Measurements from ENCODE around the gene UVSSA.
A peak's percentile ranks its signal among the peaks of the same experiment; 100 is the strongest.

UVSSA gene

DNA sequence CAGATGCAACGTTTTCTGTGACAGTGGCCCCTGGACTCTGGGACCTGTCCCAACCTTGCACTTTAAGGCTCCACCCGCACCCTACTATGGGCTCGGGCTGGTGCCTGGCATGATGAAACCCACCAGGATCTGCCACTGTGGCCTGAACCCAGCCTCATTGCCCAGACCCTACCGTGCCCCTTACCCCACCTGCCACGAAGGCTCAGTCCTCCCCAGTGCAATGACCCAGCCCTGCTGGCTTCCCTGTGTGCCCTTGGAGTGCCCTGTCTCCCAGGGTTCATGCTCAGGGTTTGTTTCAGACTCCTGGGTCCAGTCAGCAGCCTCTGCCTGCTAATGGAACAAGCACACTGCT, 3.1 kb downstream of the UVSSA start:
- no peak for DNase-seq

DNA sequence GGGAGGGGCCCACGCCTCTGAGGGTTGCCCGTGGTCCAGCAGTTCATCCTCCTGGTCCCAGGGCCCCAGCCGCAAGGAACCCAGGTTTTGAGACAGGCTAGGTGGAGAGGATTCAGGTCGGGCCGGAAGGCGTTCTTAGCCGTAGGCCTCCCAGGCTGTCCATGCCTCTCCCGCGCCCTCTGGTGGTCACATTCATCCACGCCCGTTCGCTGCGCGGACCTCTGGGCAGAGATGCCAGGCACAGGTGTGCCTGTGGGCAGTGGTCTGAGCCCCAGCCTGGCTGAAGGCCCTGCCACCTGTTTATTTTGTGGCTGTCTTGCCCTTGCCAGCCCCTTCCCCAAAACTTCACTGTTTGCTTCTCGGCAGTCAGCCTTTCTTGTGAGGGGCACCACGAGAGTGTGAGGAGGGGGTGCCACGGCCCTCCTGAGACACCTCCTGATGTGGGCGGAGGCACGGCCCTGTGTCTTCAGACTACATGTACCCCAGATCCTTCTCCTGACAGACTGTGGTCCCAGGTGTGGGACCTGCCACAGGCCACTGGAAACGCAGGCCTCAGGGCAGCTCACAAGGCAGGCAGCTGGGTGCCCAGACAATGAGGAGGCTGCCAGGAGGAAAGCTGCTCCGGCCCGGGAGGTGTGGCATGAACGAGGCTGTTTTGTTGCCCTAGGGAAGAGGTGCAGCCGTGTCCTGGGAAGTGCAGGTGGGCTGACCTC, 5.0 kb downstream of the UVSSA start:
- peak; percentile 36 to 71 for DNase-seq

DNA sequence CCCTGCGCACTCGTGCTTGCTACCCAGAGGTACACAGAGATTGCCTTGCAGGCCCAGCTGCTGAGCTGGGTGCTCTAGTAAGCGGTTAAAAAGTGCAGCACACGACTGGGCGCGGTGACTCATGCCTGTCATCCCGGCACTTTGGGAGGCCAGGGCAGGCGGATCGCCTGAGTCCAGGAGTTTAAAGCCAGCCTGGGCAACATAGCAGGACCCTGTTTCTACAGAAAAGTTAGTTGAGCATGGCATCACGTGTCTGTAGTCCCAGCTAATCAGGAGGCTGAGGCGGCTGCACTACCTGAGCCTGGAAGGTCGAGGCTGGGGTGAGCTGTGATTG, 5.5 kb downstream of the UVSSA start:
- DNase-seq = no peak

DNA sequence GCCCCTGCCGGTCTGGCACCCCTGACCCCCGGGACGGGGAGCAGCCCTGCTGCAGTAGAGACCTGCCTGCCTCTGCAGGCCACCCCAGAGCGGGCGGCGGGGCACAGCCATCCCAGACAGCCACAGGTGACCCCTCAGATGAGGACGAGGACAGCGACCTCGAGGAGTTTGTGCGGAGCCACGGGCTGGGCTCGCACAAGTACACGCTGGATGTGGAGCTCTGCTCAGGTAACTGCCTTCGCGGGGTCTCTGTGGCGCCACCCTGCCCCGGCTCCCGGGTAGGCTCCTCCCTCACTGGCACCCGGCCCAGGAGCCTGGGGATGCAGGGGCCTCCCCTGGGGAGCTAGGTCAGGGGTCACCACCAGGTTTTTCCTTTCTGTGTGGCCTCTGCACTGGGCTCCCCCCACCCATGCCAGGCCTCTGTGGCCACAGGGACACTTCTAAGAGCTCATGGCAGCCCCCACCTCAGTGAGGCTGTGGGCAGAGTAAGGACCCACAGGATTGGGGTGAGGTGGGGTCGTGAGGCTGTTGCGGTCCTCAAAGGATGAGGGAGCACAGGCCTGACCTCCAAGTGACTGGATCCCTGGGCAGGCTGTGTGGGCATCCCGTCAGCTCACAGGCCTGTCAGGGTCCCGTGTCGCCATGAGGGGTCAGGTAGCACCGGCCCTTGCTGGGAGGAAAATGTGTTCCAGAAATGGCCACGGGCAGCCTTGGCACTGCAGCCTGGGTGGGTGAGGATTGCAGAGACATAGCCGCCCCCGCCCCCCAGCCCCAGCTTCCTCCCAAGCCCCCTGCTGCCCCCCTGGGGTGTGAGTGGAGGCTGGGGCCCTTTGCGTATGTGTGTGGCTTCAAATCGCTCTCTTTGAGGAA, 6.4 kb downstream of the UVSSA start:
- DNase-seq = no peak

DNA sequence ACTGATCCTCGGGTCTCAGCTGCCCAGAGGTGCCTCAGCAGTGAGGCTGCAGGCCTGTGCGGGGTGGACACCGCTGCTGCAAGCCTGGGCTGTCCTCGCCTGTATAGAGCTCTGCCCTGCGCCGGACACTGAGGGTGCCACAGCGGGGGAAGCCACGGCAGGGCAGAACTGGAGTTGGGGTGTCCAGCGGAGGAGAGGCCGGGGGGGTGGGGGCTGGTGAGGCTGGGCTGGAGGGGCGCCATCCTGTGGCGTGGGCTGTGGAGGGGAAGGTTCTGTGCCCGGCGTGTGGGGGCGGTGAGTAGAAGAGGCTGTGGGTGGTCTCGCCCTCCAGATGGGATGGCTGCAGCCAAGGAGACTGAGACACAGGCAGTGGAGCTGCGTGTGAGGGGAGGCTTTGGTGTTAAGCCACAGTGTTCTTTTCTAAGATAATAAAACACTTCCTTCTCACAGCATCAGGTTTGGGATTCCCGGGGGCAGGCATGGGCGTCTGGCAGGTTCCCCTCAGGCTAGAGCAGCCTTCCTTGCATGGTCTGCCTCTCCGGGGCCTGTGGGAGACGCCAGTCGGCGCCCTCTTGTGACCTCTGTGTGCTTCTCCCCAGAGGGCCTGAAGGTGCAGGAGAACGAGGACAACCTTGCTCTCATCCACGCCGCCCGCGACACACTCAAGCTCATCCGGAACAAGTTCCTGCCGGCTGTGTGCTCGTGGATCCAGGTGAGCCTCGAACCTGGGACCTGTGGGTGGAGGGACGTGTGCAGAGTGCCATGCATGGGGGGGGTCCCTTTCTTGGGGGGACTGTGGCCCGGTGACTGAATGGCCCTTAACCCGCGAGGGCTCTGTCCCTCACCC, 7.4 kb downstream of the UVSSA start:
- no peak for DNase-seq

DNA sequence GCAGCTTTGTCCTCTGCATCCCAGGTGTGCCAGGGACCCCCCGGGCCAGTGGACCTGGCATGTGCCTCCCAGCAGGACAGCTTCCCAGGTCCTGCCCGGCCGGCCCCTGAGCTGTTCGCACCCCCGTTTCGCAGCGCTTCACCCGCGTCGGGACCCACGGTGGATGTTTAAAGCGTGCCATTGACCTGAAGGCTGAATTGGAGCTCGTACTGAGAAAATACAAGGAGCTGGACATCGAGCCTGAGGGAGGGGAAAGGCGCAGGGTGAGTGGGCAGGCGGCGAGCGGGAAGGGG, 7.9 kb downstream of the UVSSA start:
- no peak for DNase-seq

DNA sequence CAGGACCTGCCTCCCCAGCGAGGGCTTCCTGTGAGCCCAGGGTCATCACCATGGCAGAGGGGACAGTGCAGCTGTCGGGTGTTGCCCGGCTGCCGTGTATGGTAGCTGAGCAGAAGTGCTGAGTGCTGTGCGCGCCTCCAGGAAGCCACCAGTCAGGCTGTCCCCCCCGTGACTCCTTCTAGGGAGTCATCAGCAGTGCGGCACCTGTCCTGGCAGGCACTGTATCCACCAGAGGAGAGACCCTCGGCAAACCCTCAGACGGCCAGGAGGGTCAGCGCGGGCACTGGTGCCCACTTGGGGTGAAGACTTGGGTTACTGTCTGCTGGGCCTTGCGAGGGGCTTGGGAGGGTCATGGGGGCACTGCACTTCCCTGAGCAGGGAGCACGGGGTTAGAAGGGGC, 8.4 kb downstream of the UVSSA start:
- no peak for DNase-seq

DNA sequence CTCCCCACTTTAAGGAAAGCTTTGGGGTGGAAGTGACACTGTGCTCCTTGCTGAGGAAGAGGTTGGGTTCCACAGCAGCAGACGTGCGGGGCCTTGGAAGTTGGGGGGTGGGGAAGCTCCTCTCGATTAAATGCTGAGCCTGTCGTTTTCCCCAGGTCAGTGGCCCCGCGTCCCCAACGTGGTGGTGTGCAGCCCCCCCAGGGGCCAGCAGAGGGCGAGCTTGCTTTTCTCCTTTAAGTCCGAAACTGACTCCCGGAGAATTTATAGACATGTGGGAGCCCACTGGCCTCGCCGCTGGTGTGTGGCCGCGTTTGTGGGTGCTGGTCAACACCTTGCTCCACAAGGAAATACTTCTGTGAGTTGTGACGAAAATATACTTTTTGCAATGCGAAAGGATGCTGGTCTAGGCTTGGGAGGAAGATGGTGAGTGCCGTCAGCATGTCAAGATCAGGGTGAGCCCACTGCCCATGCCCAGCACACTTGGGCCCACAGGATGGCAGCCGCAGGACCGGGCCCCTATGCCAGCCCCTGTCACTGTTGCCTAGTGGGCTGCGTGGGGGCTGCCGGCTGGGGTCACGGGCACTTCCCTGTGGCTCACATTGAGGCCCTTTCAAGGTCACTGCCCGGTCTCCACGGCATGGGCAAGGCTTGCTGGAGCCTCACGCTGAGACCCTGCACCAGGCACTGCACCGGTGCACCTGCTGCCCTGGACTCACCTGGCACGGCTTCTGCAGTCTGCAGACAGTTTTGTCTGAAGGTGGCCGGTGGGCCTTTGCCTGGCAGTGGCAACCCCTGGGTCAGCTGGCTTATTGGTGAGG, 9.4 kb downstream of the UVSSA start:
- peak; percentile 16 to 19 for DNase-seq

DNA sequence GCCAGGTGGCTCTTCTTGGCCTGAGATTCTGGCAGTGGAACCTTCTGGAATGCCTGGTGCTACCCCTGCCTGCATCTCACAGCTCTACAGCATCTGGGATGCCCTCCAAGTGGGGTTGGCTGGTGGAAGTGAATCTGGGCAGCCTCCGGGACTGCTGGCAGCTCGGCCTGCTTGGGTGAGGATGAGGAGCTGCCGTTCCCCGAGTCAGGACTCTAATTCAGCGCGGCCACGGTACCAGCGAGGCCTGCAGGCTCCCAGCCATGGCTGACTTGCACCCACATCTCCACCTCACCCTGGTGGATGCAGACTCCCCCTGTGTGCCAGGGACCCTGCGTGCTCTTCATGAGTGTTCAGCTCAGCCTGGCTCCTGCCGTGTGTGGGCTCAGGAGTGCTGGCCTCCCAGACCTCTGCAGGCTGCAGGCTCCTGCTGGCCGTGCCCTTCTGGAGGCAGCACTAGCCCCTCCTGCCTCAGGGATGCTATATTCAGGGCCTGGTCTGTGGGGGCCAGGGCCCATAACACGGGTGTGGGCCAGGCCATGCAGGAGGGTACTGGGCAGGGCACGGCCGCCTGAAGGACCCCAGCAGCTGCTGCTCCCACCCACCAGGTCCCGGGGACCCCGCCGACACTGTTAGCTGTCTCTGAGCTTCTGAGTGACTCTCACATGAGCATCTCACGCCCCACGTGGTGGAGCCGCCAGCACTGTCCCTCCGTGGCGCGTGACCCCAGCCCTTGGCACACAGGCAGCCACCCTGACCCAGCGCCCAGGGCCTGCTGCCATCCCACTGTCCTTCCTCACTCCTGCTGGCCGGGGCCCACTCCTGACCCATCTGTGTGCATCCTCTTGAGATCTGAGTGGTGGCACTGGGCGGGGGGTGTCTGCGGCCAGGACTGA, 10.6 kb downstream of the UVSSA start:
- DNase-seq = peak in 1 of 2 donors; percentile 33

DNA sequence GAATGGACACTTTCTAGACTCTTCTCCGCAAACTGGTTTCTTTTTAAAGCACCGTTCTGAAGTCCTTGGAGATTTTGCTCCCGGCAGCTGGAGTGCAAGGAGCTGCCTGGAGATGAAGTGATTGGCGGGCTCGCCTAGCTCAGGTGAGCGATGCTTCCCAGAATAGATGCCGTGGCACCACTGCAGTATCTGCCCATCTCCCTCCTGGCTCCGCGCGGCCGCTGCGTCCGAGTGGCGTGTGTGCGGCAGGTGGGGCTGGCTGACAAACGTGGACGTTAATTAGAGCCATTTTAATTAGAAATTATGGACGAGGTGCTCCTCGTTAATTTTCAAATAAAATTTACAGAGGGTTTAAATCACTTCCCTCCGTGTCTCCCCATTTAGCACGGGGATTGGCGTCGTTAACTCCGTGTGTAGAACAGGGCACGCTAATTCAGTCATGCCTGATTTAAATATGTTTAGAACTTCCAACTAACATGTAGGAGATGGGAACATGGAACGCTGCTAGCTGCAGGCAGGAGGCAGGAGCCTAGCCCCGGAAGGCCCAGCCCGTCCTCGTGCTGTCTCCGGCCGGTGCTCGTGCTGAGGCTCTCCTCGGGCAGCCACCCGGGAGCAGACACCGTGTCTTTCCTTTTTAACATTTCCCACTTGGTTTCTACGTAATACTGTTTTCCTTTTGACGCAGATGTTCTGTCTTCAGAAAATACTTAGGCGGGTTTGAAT, 11.6 kb downstream of the UVSSA start:
- DNase-seq = no peak

DNA sequence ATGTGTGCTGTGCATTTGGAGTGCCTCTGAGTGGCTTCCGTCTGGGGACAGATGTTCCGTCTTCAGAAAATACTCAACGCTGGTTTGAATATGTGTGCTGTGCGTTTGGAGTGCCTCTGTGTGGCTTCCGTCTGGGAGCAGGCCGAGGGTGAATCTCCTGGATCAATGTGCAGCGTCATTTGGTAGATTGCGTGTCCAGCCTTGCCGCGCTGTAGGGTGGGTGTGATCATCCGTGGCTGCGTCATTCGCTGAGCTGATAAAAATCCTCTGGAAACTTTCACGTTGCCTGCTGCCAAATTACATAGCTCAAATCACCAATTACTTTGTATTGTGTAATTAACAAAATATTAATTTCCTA, 12.1 kb downstream of the UVSSA start:
- DNase-seq = no peak

DNA sequence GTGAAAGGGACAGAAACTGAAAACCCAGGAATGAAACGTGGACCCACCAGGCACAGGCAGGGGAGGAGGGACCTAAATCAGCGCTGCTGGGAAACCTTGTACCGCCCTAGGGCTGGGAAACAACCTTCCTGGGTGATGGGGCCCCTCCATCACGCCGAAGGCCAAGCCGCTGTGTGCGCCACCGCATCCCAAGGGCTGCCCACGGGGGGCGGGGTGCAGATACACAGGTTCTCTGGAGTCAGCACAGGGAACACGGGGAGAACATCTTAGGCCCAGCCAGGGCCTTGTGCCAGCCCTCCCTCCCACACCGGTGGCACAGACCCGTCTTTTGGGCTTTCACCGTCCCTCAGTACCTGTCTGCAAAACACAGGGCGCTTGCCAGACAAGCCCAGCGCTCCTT, 13.0 kb downstream of the UVSSA start:
- DNase-seq = no peak

DNA sequence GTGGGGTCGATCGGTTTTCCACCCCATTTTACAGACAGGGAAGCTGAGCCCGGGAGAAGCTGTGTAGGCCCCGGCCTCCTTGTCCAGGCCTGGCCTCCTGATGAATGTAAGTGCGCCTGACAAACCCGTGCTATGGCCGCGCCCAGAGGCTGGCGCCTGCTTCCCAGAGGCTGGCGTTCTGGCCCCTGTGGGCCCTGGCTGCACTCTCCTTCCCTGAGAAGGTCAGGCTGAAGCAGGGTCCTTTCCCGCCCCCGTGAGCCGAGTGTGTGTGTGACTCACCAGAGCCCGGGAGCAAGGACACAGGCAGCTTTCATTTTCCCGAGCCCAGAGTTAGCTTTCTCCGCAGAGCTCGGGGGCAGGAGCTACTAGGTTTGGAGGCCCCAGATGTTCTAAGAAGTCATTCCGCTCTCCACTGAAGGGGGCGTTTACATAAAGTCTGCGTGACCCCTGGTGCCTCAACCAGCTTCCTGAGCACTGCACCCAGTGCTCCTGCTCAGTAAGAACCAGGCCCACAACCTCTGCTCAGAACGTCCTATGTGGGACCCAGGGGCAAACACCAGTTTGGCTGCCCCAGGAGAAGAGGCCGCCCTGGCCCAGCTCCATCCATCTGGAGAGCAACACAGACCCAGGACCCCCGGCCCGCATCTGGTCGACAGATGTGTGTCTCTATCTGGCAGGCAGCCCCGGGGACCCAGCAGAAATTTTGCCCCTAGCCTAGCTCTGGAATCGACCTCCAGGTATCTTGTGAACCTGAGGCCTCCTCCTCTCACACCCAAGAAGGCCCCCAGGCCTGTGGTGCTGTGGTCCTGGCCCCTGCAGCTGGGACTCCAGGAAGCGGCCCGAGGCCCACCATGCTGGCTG, 13.6 kb downstream of the UVSSA start:
- no peak for DNase-seq

DNA sequence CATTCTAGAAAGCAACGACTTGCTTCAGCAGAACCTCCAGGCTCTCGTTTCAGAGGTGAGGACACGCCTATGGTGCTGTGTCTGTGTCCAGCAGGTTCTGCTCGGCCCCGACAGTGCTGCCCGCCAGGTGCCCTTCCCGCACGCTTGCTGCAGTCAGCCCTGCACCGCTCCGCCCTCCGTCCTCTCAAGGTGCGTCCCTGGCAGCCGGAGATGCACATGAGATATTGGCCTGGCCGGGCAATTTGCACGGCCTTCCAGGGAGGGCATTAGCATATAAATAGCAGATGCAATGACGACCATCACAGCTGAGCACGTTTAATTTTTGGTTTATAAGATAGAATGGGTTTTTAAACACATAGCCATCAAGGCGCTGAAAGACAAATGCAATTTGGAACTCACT, 14.4 kb downstream of the UVSSA start:
- no peak for DNase-seq

DNA sequence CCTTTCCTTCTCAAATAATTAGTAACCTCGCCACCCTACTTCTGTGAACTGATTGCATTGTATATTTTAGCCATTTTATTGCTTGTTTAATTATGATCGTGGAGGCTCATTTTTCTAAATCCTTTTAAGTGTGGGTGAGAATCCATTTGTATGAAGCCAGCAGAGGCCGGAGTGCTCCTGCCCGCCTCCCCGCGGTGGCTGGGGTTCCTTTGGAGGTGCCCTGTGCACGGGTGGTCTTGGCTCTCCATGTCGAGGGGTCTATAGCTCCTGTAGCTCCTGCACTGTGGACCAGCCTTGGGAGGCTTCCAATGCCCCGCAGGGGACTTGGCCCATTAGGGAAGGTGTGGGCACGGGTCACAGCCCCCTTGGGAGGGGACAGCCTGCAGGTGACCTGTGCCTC, 15.0 kb downstream of the UVSSA start:
- no peak for DNase-seq

DNA sequence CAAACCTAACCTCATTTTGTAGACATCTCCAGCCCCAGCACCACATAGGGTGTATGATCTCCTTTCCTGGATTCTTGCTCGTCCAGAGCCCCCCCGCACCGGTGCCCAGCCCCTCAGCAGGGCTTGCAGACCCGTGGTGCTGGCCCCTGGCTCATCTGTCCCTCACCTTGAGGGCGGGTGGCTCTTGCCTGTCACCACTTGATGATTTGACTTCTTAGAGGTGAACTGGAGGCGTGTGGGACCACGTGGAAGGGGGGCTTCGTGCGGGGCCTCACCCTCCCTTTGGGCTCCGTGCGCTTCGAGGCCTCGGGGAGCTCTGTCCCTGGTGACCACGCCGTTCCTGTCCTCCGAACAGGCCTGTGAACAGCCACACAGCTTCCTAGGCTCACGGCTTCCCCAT, 15.5 kb downstream of the UVSSA start:
- no peak for DNase-seq

DNA sequence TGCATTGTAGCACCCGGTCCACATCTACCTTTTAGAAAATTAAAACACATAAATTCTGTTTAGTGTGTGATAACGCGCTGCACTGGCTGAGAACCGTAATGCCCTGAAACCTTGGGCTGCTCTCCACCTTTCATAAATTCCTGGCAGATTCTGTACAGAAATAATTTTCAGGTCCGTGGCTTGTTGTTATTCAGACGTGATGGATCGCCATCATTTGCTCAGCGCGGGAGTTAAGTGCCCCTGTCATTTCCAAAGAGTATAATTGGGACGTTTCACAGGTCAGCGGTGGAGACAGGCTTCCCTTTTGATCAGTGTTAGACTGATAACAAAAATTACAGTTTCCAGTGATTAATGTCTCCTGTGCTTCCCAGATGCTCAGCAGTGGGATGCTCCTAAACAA, 16.5 kb downstream of the UVSSA start:
- DNase-seq = no peak

DNA sequence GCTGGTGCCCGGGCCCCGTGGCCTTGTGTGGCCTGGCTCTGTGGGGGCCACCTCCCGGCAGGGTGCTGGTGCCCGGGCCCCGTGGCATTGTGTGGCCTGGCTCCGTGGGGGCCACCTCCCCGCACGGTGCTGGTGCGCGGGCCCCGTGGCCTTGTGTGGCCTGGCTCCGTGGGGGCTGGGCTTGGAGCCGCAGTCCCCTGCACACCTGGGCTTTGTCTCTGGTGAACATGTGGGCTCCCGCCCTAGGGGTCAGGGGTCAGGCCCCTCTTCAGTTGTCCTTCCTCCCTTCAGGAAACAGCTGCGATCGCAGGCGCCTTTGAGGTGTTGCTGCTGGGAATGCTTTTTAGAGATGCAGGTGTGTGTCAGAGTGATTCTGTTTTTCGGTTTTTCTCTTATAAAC, 17.2 kb downstream of the UVSSA start:
- DNase-seq = no peak

DNA sequence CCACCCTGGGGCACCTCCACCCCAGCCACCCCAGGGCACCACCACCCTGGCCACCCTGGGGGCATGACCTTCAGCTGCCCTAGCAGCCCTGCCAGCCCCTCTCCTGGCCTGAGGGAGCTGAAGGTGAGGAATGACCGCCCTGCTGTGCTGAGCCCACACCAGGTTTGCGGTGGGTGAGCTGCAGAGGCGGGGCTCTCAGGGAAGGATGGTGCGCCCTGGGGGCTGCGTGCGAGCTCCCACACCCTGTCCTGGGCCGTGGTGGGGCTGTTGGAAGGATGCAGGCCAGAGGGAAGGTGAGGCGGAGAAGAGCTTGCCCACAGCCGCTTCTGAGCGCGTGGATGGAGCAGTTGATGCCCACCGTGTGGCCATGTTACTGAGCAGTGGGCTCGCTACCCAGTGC, 17.7 kb downstream of the UVSSA start:
- DNase-seq = no peak

Measured in hippocampal formation (tissue), 2 donors.